ENCODE data around the gene RTP5. TPM values are rescaled to one million over a fixed set of nuclear protein-coding genes. Genes with fewer than 3 reads are reported as not detected.
A peak's percentile ranks its signal among the peaks of the same experiment; 100 is the strongest.

Gene RTP5
- total RNA-seq, 2 donors from 2014 or later = not detected

GRCh38 chr2:241852981-241853631 is 16.4 kb upstream of the RTP5 start:
- intact Hi-C loops (cut with DNase I) = no loop called here
- H3K36me3 ChIP-seq (replicated peaks in 1 of 2; ENCODE audit: insufficient read depth in 1 of 2, low read depth in 2 of 2) = no peaks in the 10 kb centered on the region
- no peaks in the 10 kb centered on the region for H3K4me1 ChIP-seq
- H3K4me3 ChIP-seq = no peak overlapping the region
- ATAC-seq (no peak), DNase-seq (no peak)
- H3K9me3 ChIP-seq = no peaks in the 10 kb centered on the region
- no peak for TF ChIP-seq POLR2A (IDR thresholded peaks at IDR 0.05)
- TF ChIP-seq, protein P1, sequence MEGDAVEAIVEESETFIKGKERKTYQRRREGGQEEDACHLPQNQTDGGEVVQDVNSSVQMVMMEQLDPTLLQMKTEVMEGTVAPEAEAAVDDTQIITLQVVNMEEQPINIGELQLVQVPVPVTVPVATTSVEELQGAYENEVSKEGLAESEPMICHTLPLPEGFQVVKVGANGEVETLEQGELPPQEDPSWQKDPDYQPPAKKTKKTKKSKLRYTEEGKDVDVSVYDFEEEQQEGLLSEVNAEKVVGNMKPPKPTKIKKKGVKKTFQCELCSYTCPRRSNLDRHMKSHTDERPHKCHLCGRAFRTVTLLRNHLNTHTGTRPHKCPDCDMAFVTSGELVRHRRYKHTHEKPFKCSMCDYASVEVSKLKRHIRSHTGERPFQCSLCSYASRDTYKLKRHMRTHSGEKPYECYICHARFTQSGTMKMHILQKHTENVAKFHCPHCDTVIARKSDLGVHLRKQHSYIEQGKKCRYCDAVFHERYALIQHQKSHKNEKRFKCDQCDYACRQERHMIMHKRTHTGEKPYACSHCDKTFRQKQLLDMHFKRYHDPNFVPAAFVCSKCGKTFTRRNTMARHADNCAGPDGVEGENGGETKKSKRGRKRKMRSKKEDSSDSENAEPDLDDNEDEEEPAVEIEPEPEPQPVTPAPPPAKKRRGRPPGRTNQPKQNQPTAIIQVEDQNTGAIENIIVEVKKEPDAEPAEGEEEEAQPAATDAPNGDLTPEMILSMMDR (IDR thresholded peaks at IDR 0.05) = no peak
- WGBS, 2 donors = 92 to 96% methylated on average over 6 to 10 of the region's 10 CpGs
- no peak overlapping the region for H3K27ac ChIP-seq
- H3K27me3 ChIP-seq = no peaks in the 10 kb centered on the region

DNA sequence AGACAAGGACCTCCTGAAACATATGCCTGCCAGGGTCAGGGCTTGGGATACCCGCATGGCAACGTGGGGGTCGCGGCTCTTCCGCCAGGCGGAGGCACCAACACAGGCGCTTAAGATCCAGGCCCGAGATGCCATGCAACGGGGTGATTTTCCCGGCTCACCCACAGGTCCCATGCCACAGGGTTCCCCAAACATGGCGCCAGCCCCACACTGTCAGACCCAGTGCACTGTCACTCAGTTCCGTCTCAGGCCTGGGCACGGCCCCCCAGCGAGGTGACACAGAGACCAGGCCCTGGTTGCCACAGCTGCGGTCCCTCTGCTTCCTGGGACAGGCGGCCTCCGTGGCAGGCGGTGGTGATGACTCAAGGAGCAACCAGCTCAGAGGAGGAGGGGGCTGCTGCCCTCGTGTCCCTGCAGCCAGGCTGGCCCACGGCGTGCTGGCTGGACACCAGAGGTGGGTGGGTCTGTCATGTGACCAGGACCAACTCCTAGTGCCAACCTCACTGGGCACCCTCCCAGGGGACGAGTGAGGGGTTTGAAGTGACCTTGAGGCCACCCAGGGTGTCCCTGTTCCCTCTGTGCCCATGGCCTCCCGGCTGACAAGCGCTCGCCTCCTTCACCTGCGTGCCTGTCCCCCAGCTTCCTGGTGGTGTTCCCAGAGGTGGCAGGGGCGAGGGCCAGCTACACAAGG is 15.7 kb upstream of the RTP5 start:
- WGBS, 2 donors = 68 to 73% methylated on average over 10 to 27 of the region's 27 CpGs
- Histone ChIP-seq H3K4me3 (no peak overlapping the region), H3K4me1 (no peaks in the 10 kb centered on the region), H3K27me3 (no peaks in the 10 kb centered on the region), H3K27ac (no peak overlapping the region), H3K36me3 (replicated peaks in 1 of 2; ENCODE audit: insufficient read depth in 1 of 2, low read depth in 2 of 2) (no peaks in the 10 kb centered on the region), H3K9me3 (no peaks in the 10 kb centered on the region)
- peak in 1 of 4 donors; percentile 49 for DNase-seq
- TF ChIP-seq POLR2A (IDR thresholded peaks at IDR 0.05) = no peak
- TF ChIP-seq, protein P1 (IDR thresholded peaks at IDR 0.05) = no peak
- intact Hi-C loops (cut with DNase I) = no loop called here
- ATAC-seq = no peak

- no peak overlapping the region for H3K27ac ChIP-seq
- 58 to 62% methylated on average over 10 to 20 of the region's 21 CpGs for WGBS, 2 donors
- no peaks in the 10 kb centered on the region for H3K36me3 ChIP-seq (replicated peaks in 1 of 2; ENCODE audit: insufficient read depth in 1 of 2, low read depth in 2 of 2)
- intact Hi-C loops (cut with DNase I) = no loop called here
- TF ChIP-seq POLR2A (IDR thresholded peaks at IDR 0.05) = no peak
- TF ChIP-seq, protein P1 (IDR thresholded peaks at IDR 0.05) = no peak
- no peaks in the 10 kb centered on the region for H3K9me3 ChIP-seq
- peaks cover 7% of the 10 kb centered on the region for H3K4me1 ChIP-seq
- no peak overlapping the region for H3K4me3 ChIP-seq
- no peak for ATAC-seq
- DNase-seq = peak in 1 of 4 donors; percentile 20
- H3K27me3 ChIP-seq = no peaks in the 10 kb centered on the region
Measured at GRCh38 chr2:241854342-241855244, 14.9 kb upstream of the RTP5 start.

GRCh38 chr2:241855245-241855887 is 14.2 kb upstream of the RTP5 start:
- Histone ChIP-seq H3K9me3 (no peaks in the 10 kb centered on the region), H3K36me3 (replicated peaks in 1 of 2; ENCODE audit: insufficient read depth in 1 of 2, low read depth in 2 of 2) (no peaks in the 10 kb centered on the region), H3K4me1 (peaks cover 8% of the 10 kb centered on the region), H3K27me3 (no peaks in the 10 kb centered on the region), H3K4me3 (no peak overlapping the region), H3K27ac (no peak overlapping the region)
- ATAC-seq (no peak), DNase-seq (no peak)
- intact Hi-C loops (cut with DNase I) = no loop called here
- WGBS, 2 donors = 81 to 85% methylated on average over 10 to 18 of the region's 18 CpGs
- TF ChIP-seq POLR2A (IDR thresholded peaks at IDR 0.05) = no peak
- TF ChIP-seq, protein P1 (IDR thresholded peaks at IDR 0.05) = no peak

Data from body of pancreas (tissue), 4 donors.